Measurements from ENCODE around the gene AQR.

Gene AQR

GRCh38 chr15:34890424-34890823 is 79.1 kb downstream of the AQR start:
- DNase-seq: no peak
- in situ Hi-C loops (cut with MboI; ENCODE audit: low pct_unique_long_range_greater_than_20kb, low sequenced_read_pairs): no loop called here

- no peak for DNase-seq
Observed at GRCh38 chr15:34889476-34889875, 80.1 kb downstream of the AQR start.

GRCh38 chr15:34886134-34886533 is 83.4 kb downstream of the AQR start:
- no peak for DNase-seq
- in situ Hi-C loops (cut with MboI; ENCODE audit: low pct_unique_long_range_greater_than_20kb, low sequenced_read_pairs): no loop called here

More at GRCh38 chr15:34889476-34889875, 80.1 kb downstream of the AQR start:
- in situ Hi-C loops (cut with MboI; ENCODE audit: low pct_unique_long_range_greater_than_20kb, low sequenced_read_pairs): no loop called here

GRCh38 chr15:34883633-34884032 is 85.9 kb downstream of the AQR start:
- in situ Hi-C loops (cut with MboI; ENCODE audit: low pct_unique_long_range_greater_than_20kb, low sequenced_read_pairs): no loop called here

GRCh38 chr15:34883042-34883441 is 86.5 kb downstream of the AQR start:
- in situ Hi-C loops (cut with MboI; ENCODE audit: low pct_unique_long_range_greater_than_20kb, low sequenced_read_pairs): no loop called here
- DNase-seq: no peak

More at GRCh38 chr15:34883633-34884032, 85.9 kb downstream of the AQR start:
- DNase-seq: no peak

GRCh38 chr15:34879107-34879506 is 90.4 kb downstream of the AQR start:
- in situ Hi-C loops (cut with MboI; ENCODE audit: low pct_unique_long_range_greater_than_20kb, low sequenced_read_pairs): no loop called here
- DNase-seq: no peak

GRCh38 chr15:34876640-34877039 is 92.9 kb downstream of the AQR start:
- DNase-seq: no peak
- in situ Hi-C loops (cut with MboI; ENCODE audit: low pct_unique_long_range_greater_than_20kb, low sequenced_read_pairs): no loop called here

GRCh38 chr15:34869110-34869509 is 100.4 kb downstream of the AQR start:
- no peak for DNase-seq

GRCh38 chr15:34865531-34865930 is 104.0 kb downstream of the AQR start:
- in situ Hi-C loops (cut with MboI; ENCODE audit: low pct_unique_long_range_greater_than_20kb, low sequenced_read_pairs): no loop called here
- no peak for DNase-seq

More at GRCh38 chr15:34869110-34869509, 100.4 kb downstream of the AQR start:
- in situ Hi-C loops (cut with MboI; ENCODE audit: low pct_unique_long_range_greater_than_20kb, low sequenced_read_pairs): no loop called here

- in situ Hi-C loops (cut with MboI; ENCODE audit: low pct_unique_long_range_greater_than_20kb, low sequenced_read_pairs): no loop called here
- no peak for DNase-seq
Observed at GRCh38 chr15:34861214-34861613, 108.3 kb downstream of the AQR start.

- DNase-seq: no peak
Observed at GRCh38 chr15:34855893-34856292, 113.6 kb downstream of the AQR start.

GRCh38 chr15:34855413-34855812 is 114.1 kb downstream of the AQR start:
- DNase-seq: peak; percentile 77
- in situ Hi-C loops (cut with MboI; ENCODE audit: low pct_unique_long_range_greater_than_20kb, low sequenced_read_pairs): no loop called here

More at GRCh38 chr15:34855893-34856292, 113.6 kb downstream of the AQR start:
- in situ Hi-C loops (cut with MboI; ENCODE audit: low pct_unique_long_range_greater_than_20kb, low sequenced_read_pairs): no loop called here

- no peak for DNase-seq
- in situ Hi-C loops (cut with MboI; ENCODE audit: low pct_unique_long_range_greater_than_20kb, low sequenced_read_pairs): no loop called here
Observed at GRCh38 chr15:34854232-34854631, 115.3 kb downstream of the AQR start.

- no peak for DNase-seq
- in situ Hi-C loops (cut with MboI; ENCODE audit: low pct_unique_long_range_greater_than_20kb, low sequenced_read_pairs): no loop called here
Observed at GRCh38 chr15:34853001-34853758, 116.4 kb downstream of the AQR start.

- no peak for DNase-seq
- in situ Hi-C loops (cut with MboI; ENCODE audit: low pct_unique_long_range_greater_than_20kb, low sequenced_read_pairs): no loop called here
Observed at GRCh38 chr15:34851751-34852150, 117.8 kb downstream of the AQR start.

GRCh38 chr15:34851007-34851406 is 118.5 kb downstream of the AQR start:
- in situ Hi-C loops (cut with MboI; ENCODE audit: low pct_unique_long_range_greater_than_20kb, low sequenced_read_pairs): no loop called here
- DNase-seq: no peak

- no peak for DNase-seq
- in situ Hi-C loops (cut with MboI; ENCODE audit: low pct_unique_long_range_greater_than_20kb, low sequenced_read_pairs): no loop called here
Observed at GRCh38 chr15:34850121-34850520, 119.4 kb downstream of the AQR start.

GRCh38 chr15:34849364-34849959 is 120.1 kb downstream of the AQR start:
- in situ Hi-C loops (cut with MboI; ENCODE audit: low pct_unique_long_range_greater_than_20kb, low sequenced_read_pairs): no loop called here
- no peak for DNase-seq

- DNase-seq: no peak
- in situ Hi-C loops (cut with MboI; ENCODE audit: low pct_unique_long_range_greater_than_20kb, low sequenced_read_pairs): no loop called here
Observed at GRCh38 chr15:34847598-34847997, 121.9 kb downstream of the AQR start.

GRCh38 chr15:34841262-34841725 is 128.2 kb downstream of the AQR start:
- in situ Hi-C loops (cut with MboI; ENCODE audit: low pct_unique_long_range_greater_than_20kb, low sequenced_read_pairs): no loop called here
- DNase-seq: no peak

GRCh38 chr15:34838282-34838681 is 131.3 kb downstream of the AQR start:
- DNase-seq: no peak
- in situ Hi-C loops (cut with MboI; ENCODE audit: low pct_unique_long_range_greater_than_20kb, low sequenced_read_pairs): no loop called here

Measured in KBM-7 (cell line).